GM12878 (cell line): ENCODE measurements around the gene CDC42BPB.
"Not testable (repeated sequence)": the region's sequence is repeated elsewhere in the genome, so short reads cannot be mapped to it uniquely, and the experiment has no call there.

Experiments used
- CBX3 ChIP-seq: fragments of 200-600 bp; sonication (generic); IDR thresholded peaks from 2 replicates; pipeline ENCODE4 v1.6.1; 2016; ENCODE audit warnings: low read depth, borderline replicate concordance
- E2F4 ChIP-seq: IDR thresholded peaks from 2 replicates; pipeline ENCODE4 v1.6.1; 2012; ENCODE audit warnings: low read depth, low read length, improper control_type of control experiment
- JUNB ChIP-seq: IDR thresholded peaks from 2 replicates; pipeline ENCODE4 v1.6.1; 2016; ENCODE audit warnings: antibody characterized with exemption, mild to moderate bottlenecking
- PBX3 ChIP-seq: IDR thresholded peaks from 2 replicates; pipeline ENCODE4 v1.6.1; 2011; ENCODE audit warnings: mild to moderate bottlenecking, low read depth, low read length, moderate library complexity; ENCODE audit not compliant: insufficient replicate concordance
- POLR2AphosphoS5 ChIP-seq: IDR thresholded peaks from 2 replicates; pipeline ENCODE4 v1.6.1; 2011; ENCODE audit warnings: mild to moderate bottlenecking, low read length, inconsistent platforms
- YBX1 ChIP-seq: fragments of 450-650 bp; IDR thresholded peaks from 2 replicates; pipeline ENCODE4 v1.6.1; 2016; ENCODE audit warnings: antibody characterized with exemption
- TF ChIP-seq, protein P1 (sequence below), 3 experiments: IDR thresholded peaks in 2 of 3; conservative IDR thresholded peaks in 1 of 3; 2 replicates each; pipeline ENCODE4 v1.5.1; 2011; ENCODE audit warnings: low read depth in 3 of 3, low read length in 3 of 3, mild to moderate bottlenecking in 3 of 3, control low read depth in 2 of 3, moderate library complexity in 2 of 3, inconsistent platforms in 1 of 3, mixed read lengths in 1 of 3; ENCODE audit not compliant: control insufficient read depth in 2 of 3, insufficient read depth in 1 of 3; ENCODE audit errors: extremely low read depth in 1 of 3
- TF ChIP-seq, protein P2 (sequence below): fragments of 450-650 bp; IDR thresholded peaks from 2 replicates; pipeline ENCODE4 v1.6.1; 2017; ENCODE audit warnings: mild to moderate bottlenecking, low read depth, inconsistent platforms; ENCODE audit not compliant: poor library complexity, severe bottlenecking

GRCh38 chr14:103026196-103026595 is 31.2 kb downstream of the CDC42BPB start:
- not testable (repeated sequence) for TF ChIP-seq JUNB, CBX3, PBX3, POLR2AphosphoS5, YBX1, E2F4
- TF ChIP-seq, protein P1, sequence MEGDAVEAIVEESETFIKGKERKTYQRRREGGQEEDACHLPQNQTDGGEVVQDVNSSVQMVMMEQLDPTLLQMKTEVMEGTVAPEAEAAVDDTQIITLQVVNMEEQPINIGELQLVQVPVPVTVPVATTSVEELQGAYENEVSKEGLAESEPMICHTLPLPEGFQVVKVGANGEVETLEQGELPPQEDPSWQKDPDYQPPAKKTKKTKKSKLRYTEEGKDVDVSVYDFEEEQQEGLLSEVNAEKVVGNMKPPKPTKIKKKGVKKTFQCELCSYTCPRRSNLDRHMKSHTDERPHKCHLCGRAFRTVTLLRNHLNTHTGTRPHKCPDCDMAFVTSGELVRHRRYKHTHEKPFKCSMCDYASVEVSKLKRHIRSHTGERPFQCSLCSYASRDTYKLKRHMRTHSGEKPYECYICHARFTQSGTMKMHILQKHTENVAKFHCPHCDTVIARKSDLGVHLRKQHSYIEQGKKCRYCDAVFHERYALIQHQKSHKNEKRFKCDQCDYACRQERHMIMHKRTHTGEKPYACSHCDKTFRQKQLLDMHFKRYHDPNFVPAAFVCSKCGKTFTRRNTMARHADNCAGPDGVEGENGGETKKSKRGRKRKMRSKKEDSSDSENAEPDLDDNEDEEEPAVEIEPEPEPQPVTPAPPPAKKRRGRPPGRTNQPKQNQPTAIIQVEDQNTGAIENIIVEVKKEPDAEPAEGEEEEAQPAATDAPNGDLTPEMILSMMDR (IDR thresholded peaks at IDR 0.05 in 2 of 3, conservative IDR thresholded peaks at IDR 0.05 in 1 of 3; ENCODE audit: control insufficient read depth in 2 of 3, extremely low read depth in 1 of 3, insufficient read depth in 1 of 3, low read depth in 3 of 3, low read length in 3 of 3), result not testable (repeated sequence)
- TF ChIP-seq, protein P2, sequence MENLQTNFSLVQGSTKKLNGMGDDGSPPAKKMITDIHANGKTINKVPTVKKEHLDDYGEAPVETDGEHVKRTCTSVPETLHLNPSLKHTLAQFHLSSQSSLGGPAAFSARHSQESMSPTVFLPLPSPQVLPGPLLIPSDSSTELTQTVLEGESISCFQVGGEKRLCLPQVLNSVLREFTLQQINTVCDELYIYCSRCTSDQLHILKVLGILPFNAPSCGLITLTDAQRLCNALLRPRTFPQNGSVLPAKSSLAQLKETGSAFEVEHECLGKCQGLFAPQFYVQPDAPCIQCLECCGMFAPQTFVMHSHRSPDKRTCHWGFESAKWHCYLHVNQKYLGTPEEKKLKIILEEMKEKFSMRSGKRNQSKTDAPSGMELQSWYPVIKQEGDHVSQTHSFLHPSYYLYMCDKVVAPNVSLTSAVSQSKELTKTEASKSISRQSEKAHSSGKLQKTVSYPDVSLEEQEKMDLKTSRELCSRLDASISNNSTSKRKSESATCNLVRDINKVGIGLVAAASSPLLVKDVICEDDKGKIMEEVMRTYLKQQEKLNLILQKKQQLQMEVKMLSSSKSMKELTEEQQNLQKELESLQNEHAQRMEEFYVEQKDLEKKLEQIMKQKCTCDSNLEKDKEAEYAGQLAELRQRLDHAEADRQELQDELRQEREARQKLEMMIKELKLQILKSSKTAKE, result not testable (repeated sequence)
